Measurements from ENCODE around the gene KIF3B. TPM values are rescaled to one million over a fixed set of nuclear protein-coding genes. Genes with fewer than 3 reads are reported as not detected.

Gene KIF3B
- total and polyA plus RNA-seq, 2 of the 13 experiments (the other 11 are each of a cell fraction or from before 2014, with no cell fraction given): 23.6 to 28.8 TPM

- H3K79me2 ChIP-seq (ENCODE audit: insufficient read depth, low read length): peaks cover 98% of the 10 kb centered on the region
- ChIA-PET POLR2A (interaction anchor here (2.9 kb wide), 1 partner anchor 10 kb away, joined by 31 read pairs; the partner anchor contains the start of gene ASXL1), CTCF (ENCODE audit: low intra/inter-chr PET ratio, low total read pairs) (no interaction called here)
- no peak overlapping the region for H3K9ac ChIP-seq (ENCODE audit: insufficient read depth, low read depth, low read length)
- H4K20me1 ChIP-seq (ENCODE audit: insufficient read depth, low read length): peaks cover 92% of the 10 kb centered on the region
- H3K4me3 ChIP-seq (replicated peaks in 1 of 3; ENCODE audit: insufficient read depth in 1 of 3, low read depth in 2 of 3, low read length in 3 of 3): peak overlapping the region in 1 of 3 experiments; percentile 9; a peak in 1 of 6 replicates
- peak overlapping the region; percentile 50 for H3K27ac ChIP-seq (ENCODE audit: extremely low read length, insufficient read depth, low read length)
- DNase-seq (ENCODE audit: low spot score) (no peak), FAIRE-seq (no peak), ATAC-seq (no peak)
- intact Hi-C loops (cut with micrococcal nuclease; ENCODE audit: unreplicated experiment) (loop anchor here (2.0 to 5.0 kb wide), 2 partner anchors 30 to 42 kb away; no protein-coding TSS in a partner anchor), in situ Hi-C loops (cut with HindIII; ENCODE audit: extremely low pct_ligation_motif_present, low pct_unique_long_range_greater_than_20kb) (no loop called here)
- BruUV-seq (replicated peaks): no TSS peak
- TF ChIP-seq ZNF879 (CRISPR knock-in tag; IDR thresholded peaks at IDR 0.05) (no peak), RFX1 (IDR thresholded peaks at IDR 0.05) (no peak), LCORL (IDR thresholded peaks at IDR 0.05) (no peak), LCORL (CRISPR knock-in tag; IDR thresholded peaks at IDR 0.05) (0 out of 2 replicates have a peak, but pooled peaks have one; percentile 40), ZFP82 (CRISPR knock-in tag; IDR thresholded peaks at IDR 0.05; ENCODE audit: borderline replicate concordance) (0 out of 2 replicates have a peak, but pooled peaks have one; percentile 25), ZNF441 (CRISPR knock-in tag; IDR thresholded peaks at IDR 0.05; ENCODE audit: borderline replicate concordance) (no peak), EED (CRISPR knock-in tag; IDR thresholded peaks at IDR 0.05) (no peak), RBM22 (optimal IDR thresholded peaks at IDR 0.05; ENCODE audit: low read length) (peak; percentile 76), ZNF607 (CRISPR knock-in tag; IDR thresholded peaks at IDR 0.05; ENCODE audit: borderline replicate concordance) (no peak), MAZ (IDR thresholded peaks at IDR 0.05; ENCODE audit: borderline replicate concordance, low read depth, low read length) (no peak), MAZ (CRISPR knock-in tag; IDR thresholded peaks at IDR 0.05; ENCODE audit: low read depth) (no peak), ZEB1 (IDR thresholded peaks at IDR 0.05; ENCODE audit: insufficient replicate concordance, low read depth) (no peak), ZNF251 (CRISPR knock-in tag; IDR thresholded peaks at IDR 0.05) (no peak), ZNF792 (CRISPR knock-in tag; IDR thresholded peaks at IDR 0.05) (no peak), KLF13 (CRISPR knock-in tag; IDR thresholded peaks at IDR 0.05) (no peak), HIVEP1 (CRISPR knock-in tag; IDR thresholded peaks at IDR 0.05) (no peak), SSRP1 (CRISPR knock-in tag; IDR thresholded peaks at IDR 0.05) (0 out of 2 replicates have a peak, but pooled peaks have one; percentile 42)
- H3K4me2 ChIP-seq (ENCODE audit: low read depth, low read length): peak overlapping the region; percentile 20
- no peaks in the 10 kb centered on the region for H3K9me3 ChIP-seq (ENCODE audit: low read length)
- H3K36me3 ChIP-seq (replicated peaks in 1 of 2; ENCODE audit: control insufficient read depth in 1 of 2, insufficient read depth in 2 of 2, low read length in 2 of 2): peaks cover 27 to 64% of the 10 kb centered on the region in 2 experiments
- WGBS (ENCODE audit: low lambda C conversion rate): 95% methylated on average over 6 of the region's 6 CpGs
- H3K4me1 ChIP-seq (ENCODE audit: insufficient read depth, low read length): peaks cover 65% of the 10 kb centered on the region
- no peaks in the 10 kb centered on the region for H3K27me3 ChIP-seq (ENCODE audit: control insufficient read depth in 1 of 2, insufficient read depth in 2 of 2, low read length in 2 of 2)
- no peak overlapping the region for H2AFZ ChIP-seq (ENCODE audit: low read length)
Measured at GRCh38 chr20:32368925-32369324, 91.5 kb downstream of the KIF3B start.
